Measurements from ENCODE around the gene PRSS38. TPM values are rescaled to one million over a fixed set of nuclear protein-coding genes. Genes with fewer than 3 reads are reported as not detected.

PRSS38 gene
- total and polyA plus RNA-seq, 2 experiments from 2014 or later = not detected

DNA sequence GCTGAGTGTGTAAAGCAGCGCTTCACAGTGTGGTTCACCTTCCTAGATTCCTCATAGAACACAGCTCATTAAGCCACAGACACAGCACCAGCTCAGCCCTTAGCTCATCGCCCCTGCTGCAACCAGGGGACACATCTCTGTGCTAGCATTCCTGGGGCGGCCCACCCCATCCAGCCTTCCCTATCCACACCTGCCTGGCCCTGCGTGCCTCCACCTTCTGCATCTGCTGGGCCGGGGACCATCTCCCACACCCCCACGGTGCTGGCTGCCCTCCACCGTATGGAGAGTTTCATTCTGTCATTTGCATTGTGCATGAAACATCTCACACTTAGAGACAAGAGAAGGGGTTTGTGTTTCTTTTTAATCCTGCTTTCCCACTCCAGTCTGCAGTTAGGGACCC, 35.8 kb upstream of the PRSS38 start:
- no peak for TF ChIP-seq CTCF (IDR thresholded peaks at IDR 0.05; ENCODE audit: low read depth, low read length)
- no peak overlapping the region for H3K4me3 ChIP-seq
- no peak for DNase-seq (ENCODE audit: low read depth in 1 of 2, low spot score in 1 of 2)

DNA sequence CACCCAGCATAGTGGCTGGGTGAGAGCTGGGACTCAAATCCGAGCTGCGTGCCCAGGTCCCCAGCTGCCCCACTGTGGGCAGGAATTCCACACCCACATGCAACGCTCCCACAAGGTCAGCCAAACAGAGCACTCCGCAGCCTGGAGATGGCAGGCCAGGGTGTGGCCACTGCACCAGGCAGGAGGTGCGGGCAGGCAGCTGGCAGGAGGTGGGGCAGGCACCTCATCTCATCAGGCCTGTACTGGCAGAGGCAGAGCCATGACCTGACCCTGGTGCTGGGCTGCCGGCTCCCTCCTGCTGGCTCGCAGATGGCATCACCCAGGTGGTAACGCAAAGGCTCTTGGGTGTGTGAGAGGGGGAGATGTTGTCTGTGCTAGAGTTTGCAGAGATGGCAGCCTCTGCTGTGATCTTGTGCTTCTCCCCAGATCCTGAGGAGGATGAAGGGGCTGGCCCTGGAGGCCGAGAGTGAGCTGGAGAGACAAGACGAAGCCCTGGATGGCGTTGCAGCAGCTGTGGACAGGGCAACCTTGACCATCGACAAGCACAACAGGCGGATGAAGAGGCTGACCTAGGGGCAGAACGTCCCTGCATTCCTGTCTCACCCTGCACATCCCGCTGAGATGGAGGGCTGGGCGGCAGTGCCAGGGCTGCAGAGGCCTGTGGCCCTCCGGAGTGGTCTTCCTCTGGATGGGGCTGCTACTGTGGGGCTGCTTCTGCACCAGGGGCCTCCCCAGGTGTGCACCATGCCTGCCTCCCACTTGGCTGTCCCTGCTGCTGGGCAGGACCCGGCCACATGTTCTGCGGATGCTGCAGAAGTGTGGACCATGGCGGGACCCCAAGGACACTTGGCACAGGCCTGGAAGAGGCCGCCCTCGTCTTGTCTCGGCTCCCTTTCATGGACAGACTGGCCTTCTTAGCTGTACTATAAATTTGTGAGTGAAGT, 35.1 kb upstream of the PRSS38 start:
- no peak for TF ChIP-seq CTCF (IDR thresholded peaks at IDR 0.05; ENCODE audit: low read depth, low read length)
- Histone ChIP-seq H3K36me3 (no peaks in the 10 kb centered on the region), H3K27ac (no peak overlapping the region), H3K4me3 (no peak overlapping the region), H3K9me3 (ENCODE audit: low read depth) (no peaks in the 10 kb centered on the region), H3K4me1 (ENCODE audit: low read depth) (no peaks in the 10 kb centered on the region), H3K27me3 (no peaks in the 10 kb centered on the region)
- DNase-seq (ENCODE audit: low read depth in 1 of 2, low spot score in 1 of 2) = no peak

More for the DNA sequence above, 35.8 kb upstream of the PRSS38 start:
- Histone ChIP-seq H3K4me1 (ENCODE audit: low read depth) (no peaks in the 10 kb centered on the region), H3K9me3 (ENCODE audit: low read depth) (no peaks in the 10 kb centered on the region), H3K27ac (no peak overlapping the region), H3K27me3 (no peaks in the 10 kb centered on the region), H3K36me3 (no peaks in the 10 kb centered on the region)

- H3K27me3 ChIP-seq = peaks cover 9% of the 10 kb centered on the region
- TF ChIP-seq CTCF (IDR thresholded peaks at IDR 0.05; ENCODE audit: low read depth, low read length) = no peak
- H3K4me3 ChIP-seq = no peak overlapping the region
- H3K36me3 ChIP-seq = no peaks in the 10 kb centered on the region
- H3K9me3 ChIP-seq (ENCODE audit: low read depth) = no peaks in the 10 kb centered on the region
- no peak for DNase-seq (ENCODE audit: low read depth in 1 of 2, low spot score in 1 of 2)
- H3K27ac ChIP-seq = no peak overlapping the region
- H3K4me1 ChIP-seq (ENCODE audit: low read depth) = no peaks in the 10 kb centered on the region
These were observed 34.1 kb upstream of the PRSS38 start for GRCh38 chr1:227781314-227781930.

DNA sequence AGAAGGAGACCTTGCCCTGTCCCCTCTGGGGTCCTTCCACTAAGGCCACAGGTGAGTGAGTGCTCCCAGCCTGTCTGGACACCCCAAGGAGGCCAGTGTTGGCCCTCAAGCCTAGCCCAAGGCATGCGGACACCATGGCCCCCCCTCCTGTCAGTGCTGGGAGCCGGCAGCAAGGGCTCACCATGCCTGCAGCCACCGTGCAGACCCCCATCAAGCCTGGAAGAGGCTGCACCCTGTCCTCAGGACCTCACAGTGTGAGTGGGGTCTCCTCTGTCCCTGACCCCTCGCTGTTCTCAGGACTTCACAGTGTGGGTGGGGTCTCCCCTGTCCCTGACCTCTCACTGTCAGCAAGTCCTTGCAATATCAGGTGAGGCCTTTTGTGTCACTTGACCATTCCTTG, 33.2 kb upstream of the PRSS38 start:
- no peak overlapping the region for H3K27ac ChIP-seq
- H3K27me3 ChIP-seq = peaks cover 17% of the 10 kb centered on the region
- DNase-seq (ENCODE audit: low read depth in 1 of 2, low spot score in 1 of 2) = no peak
- no peaks in the 10 kb centered on the region for H3K9me3 ChIP-seq (ENCODE audit: low read depth)
- TF ChIP-seq CTCF (IDR thresholded peaks at IDR 0.05; ENCODE audit: low read depth, low read length) = no peak
- H3K36me3 ChIP-seq = no peaks in the 10 kb centered on the region
- no peak overlapping the region for H3K4me3 ChIP-seq
- no peaks in the 10 kb centered on the region for H3K4me1 ChIP-seq (ENCODE audit: low read depth)

GRCh38 chr1:227785094-227785804, 30.2 kb upstream of the PRSS38 start:
- DNase-seq (ENCODE audit: low read depth in 1 of 2, low spot score in 1 of 2) = no peak
- no peaks in the 10 kb centered on the region for H3K36me3 ChIP-seq
- H3K27me3 ChIP-seq = peaks cover 17% of the 10 kb centered on the region
- no peaks in the 10 kb centered on the region for H3K4me1 ChIP-seq (ENCODE audit: low read depth)
- no peaks in the 10 kb centered on the region for H3K9me3 ChIP-seq (ENCODE audit: low read depth)
- no peak for TF ChIP-seq CTCF (IDR thresholded peaks at IDR 0.05; ENCODE audit: low read depth, low read length)
- no peak overlapping the region for H3K4me3 ChIP-seq
- H3K27ac ChIP-seq = no peak overlapping the region
